D721Med (cell line): ENCODE measurements around the gene RSU1.

ENCODE experiments used
- DNase-seq: peaks from one replicate; pipeline ENCODE4 v3.0.0; 2011; ENCODE audit warnings: low spot score; ENCODE audit not compliant: insufficient read length
- FAIRE-seq: peaks from 2 replicates; lab custom pipeline; 2011; peaks lifted over from hg19 to GRCh38; lab: Jason Lieb, UNC
- TF ChIP-seq, protein P1 (sequence below): IDR thresholded peaks from 2 replicates; pipeline ENCODE4 v1.5.1; 2012; ENCODE audit warnings: mild to moderate bottlenecking, control low read depth; ENCODE audit not compliant: insufficient read depth; ENCODE audit errors: missing control alignments

RSU1 gene

DNA sequence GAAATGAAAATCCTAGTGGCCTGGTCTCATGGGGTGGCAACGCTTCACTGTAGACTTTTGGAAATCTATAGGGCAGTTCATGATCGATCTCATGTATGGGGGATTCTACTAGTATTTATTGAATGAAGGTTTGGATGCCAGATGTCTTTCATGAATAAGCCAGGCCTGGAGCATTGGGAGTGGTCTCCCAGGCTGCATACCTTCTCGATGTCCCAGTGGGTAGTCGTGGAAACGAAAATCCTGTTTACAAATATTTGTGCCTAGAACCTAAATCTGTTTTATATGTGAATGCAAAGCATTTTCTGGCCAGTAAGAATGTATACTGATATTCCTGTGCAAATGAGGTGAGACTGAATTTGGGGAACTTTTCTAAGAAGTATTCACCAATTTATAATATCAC lies 190.5 kb downstream of the RSU1 start:
- DNase-seq, result no peak

DNA sequence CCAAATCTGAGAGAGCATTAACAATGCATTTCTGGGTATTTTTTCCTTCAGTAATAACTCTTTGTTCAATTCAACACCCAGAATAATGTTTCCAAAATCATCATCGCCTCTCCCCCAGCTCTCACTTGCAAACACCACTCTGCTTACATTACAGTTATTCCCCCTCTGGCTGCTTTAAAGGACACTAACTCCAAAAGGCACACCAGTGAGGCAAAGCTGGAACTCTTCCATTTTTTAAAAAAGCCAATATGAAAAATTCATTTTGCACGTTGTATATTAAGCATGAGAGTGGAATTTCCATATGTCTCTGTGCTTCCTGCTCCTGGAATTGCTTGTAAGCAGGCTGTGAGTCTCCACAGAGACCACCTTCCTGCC lies 204.3 kb downstream of the RSU1 start:
- FAIRE-seq, result no peak
- no peak for DNase-seq
- TF ChIP-seq, protein P1, sequence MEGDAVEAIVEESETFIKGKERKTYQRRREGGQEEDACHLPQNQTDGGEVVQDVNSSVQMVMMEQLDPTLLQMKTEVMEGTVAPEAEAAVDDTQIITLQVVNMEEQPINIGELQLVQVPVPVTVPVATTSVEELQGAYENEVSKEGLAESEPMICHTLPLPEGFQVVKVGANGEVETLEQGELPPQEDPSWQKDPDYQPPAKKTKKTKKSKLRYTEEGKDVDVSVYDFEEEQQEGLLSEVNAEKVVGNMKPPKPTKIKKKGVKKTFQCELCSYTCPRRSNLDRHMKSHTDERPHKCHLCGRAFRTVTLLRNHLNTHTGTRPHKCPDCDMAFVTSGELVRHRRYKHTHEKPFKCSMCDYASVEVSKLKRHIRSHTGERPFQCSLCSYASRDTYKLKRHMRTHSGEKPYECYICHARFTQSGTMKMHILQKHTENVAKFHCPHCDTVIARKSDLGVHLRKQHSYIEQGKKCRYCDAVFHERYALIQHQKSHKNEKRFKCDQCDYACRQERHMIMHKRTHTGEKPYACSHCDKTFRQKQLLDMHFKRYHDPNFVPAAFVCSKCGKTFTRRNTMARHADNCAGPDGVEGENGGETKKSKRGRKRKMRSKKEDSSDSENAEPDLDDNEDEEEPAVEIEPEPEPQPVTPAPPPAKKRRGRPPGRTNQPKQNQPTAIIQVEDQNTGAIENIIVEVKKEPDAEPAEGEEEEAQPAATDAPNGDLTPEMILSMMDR, result no peak

More for the DNA sequence above, 190.5 kb downstream of the RSU1 start:
- no peak for FAIRE-seq
- TF ChIP-seq, protein P1, result no peak

DNA sequence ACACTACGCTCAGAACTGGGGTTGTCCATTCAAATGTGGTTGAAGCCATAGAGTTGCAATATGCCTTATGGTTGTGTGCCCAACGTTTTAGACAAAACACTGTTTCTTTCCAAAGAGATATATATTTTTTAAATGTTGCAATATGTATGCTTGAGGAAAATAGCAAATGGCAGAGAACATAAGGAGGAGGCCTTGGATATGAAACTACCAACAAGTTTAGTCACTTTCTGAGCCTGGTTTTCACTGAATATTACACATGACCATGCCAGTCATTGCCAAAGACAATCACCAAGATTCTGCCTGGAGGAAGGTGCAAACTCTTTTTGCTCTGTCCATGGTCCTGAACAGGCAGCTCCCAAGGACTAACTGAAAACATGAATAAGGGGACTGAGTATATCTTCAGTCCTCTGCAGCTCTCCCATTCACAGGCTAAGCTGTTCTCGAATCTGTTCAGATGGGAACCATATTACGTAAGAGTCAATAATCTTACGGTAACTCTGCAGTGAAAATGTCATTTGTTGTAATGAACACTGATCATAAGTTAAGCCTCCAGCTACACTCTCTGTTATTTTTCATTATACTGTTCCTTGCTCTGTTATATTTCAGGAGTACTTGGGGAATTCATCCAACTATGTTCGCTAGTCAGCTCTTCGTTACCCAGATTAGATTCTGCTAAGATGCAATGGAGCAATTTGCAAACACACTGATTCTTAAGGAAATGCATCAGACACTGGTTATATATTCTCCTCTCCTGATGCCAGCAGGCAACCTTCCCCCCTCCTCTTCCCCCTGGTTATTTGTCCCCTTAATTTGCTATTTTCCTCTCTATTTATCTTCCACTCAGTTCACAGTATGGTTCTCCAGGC lies 204.9 kb downstream of the RSU1 start:
- DNase-seq (no peak), FAIRE-seq (no peak)
- TF ChIP-seq, protein P1, result no peak

DNA sequence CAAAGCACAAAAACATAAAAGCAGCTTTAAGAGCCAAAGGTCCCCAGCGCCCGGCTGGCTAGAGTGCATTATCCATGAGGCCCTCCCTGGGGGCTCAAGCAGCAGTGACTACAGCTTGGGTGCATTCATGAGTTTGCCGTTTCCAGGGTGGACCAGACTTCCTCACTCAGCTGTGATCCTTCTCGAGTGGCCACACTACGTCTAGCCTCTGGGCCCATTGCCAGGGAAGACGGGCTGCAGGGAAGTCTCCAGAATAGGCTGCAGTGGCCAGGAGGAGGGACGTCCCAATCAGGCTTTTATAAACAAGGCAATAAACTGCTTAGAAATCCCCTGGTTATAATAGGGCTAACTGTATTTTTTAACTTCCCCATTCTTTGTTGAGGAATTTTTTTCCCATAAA lies 206.2 kb downstream of the RSU1 start:
- FAIRE-seq (no peak), DNase-seq (no peak)
- TF ChIP-seq, protein P1, result no peak

DNA sequence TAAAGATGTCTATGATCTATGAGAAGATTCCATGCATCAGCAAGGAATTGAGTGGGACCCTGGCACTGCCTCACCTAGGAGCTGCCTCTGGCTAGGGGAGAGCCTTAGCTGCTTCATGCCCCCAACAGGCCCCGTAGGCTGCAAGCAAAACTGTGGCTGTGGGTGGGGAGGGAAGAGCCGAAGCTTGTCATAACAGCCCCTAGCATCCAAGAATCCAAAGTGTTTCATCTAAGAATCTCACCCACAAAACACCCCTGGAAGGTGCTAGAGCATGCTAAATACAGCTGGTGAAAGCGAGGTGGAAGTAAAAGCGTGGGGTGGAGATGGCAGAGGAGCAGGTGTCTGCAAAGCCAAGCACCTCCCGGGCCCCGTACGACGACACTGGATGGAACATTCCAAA lies 208.0 kb downstream of the RSU1 start:
- DNase-seq, result no peak
- TF ChIP-seq, protein P1, result no peak
- no peak for FAIRE-seq

DNA sequence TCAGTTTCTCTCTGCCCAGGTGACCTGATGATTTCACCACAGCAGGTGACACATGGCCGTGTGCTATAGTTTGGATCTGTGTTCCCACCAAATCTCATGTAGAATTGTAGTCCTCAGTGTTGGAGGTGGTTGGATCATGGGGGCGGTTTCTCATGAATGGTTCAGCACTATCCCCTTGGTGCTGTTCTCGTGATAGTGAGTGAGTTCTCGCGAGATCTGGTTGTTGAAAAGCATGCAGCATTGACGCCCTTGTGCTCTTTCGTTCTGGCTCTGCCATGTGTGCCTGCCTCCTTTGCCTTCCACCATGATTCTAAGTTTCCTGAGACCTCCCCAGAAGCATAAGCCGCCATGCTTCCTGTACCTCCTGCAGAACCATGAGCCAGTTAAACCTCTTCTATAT lies 210.3 kb downstream of the RSU1 start:
- no peak for FAIRE-seq
- TF ChIP-seq, protein P1, result no peak
- DNase-seq, result no peak

DNA sequence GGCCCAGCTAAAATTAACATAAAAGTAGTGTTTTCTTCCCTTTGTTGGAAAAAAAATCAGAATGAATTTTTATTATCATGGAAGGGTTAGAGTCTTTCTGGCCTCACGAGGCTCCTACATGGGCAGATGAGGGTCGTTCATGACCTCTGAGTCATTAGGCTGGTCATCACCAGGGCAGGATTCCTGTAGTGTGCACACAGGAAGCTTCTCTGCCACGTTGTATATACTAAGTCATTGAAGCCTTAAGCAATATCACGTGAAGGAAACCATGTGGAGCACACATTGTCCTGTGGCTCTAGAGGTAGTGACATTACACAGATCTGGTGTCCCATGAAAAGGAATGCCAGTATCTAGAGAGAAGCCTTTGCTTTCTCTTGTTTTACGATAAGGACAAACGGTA lies 210.8 kb downstream of the RSU1 start:
- TF ChIP-seq, protein P1, result no peak
- FAIRE-seq, result no peak

More for the DNA sequence above, 210.8 kb downstream of the RSU1 start:
- DNase-seq, result no peak
